ENCODE data around the gene FBXO21.

The FBXO21 gene

GRCh38 chr12:117141097-117141898, 49.0 kb downstream of the FBXO21 start:
- DNase-seq (ENCODE audit: low spot score), result no peak

GRCh38 chr12:117140397-117141096, 49.7 kb downstream of the FBXO21 start:
- DNase-seq (ENCODE audit: low spot score), result no peak
- FAIRE-seq, result no peak

More at GRCh38 chr12:117141097-117141898, 49.0 kb downstream of the FBXO21 start:
- FAIRE-seq, result no peak

- DNase-seq (ENCODE audit: low spot score), result no peak
- FAIRE-seq, result no peak
These were observed 51.1 kb downstream of the FBXO21 start for GRCh38 chr12:117139025-117139717.

GRCh38 chr12:117134721-117135120, 55.5 kb downstream of the FBXO21 start:
- DNase-seq (ENCODE audit: low spot score) (no peak), FAIRE-seq (no peak)

- FAIRE-seq (no peak), DNase-seq (ENCODE audit: low spot score) (no peak)
These were observed 56.2 kb downstream of the FBXO21 start for GRCh38 chr12:117134059-117134458.

- no peak for DNase-seq (ENCODE audit: low spot score)
- no peak for FAIRE-seq
These were observed 59.5 kb downstream of the FBXO21 start for GRCh38 chr12:117130801-117131200.

GRCh38 chr12:117129391-117129790, 60.9 kb downstream of the FBXO21 start:
- FAIRE-seq (no peak), DNase-seq (ENCODE audit: low spot score) (no peak)

- FAIRE-seq (peak; percentile 98), DNase-seq (ENCODE audit: low spot score) (no peak)
These were observed 62.1 kb downstream of the FBXO21 start for GRCh38 chr12:117127933-117128823.

- FAIRE-seq (no peak), DNase-seq (ENCODE audit: low spot score) (no peak)
These were observed 63.9 kb downstream of the FBXO21 start for GRCh38 chr12:117126335-117126734.

GRCh38 chr12:117125767-117126166, 64.5 kb downstream of the FBXO21 start:
- peak; percentile 50 for FAIRE-seq

GRCh38 chr12:117125272-117125613, 65.0 kb downstream of the FBXO21 start:
- no peak for FAIRE-seq
- peak; percentile 37 for DNase-seq (ENCODE audit: low spot score)

More at GRCh38 chr12:117125767-117126166, 64.5 kb downstream of the FBXO21 start:
- no peak for DNase-seq (ENCODE audit: low spot score)

- DNase-seq (ENCODE audit: low spot score), result no peak
- FAIRE-seq, result no peak
These were observed 65.6 kb downstream of the FBXO21 start for GRCh38 chr12:117124421-117125271.

- FAIRE-seq (no peak), DNase-seq (ENCODE audit: low spot score) (no peak)
These were observed 68.8 kb downstream of the FBXO21 start for GRCh38 chr12:117121441-117121840.

- FAIRE-seq (no peak), DNase-seq (ENCODE audit: low spot score) (no peak)
These were observed 69.5 kb downstream of the FBXO21 start for GRCh38 chr12:117120787-117121186.

- FAIRE-seq, result no peak
These were observed 70.6 kb downstream of the FBXO21 start for GRCh38 chr12:117119592-117120198.

GRCh38 chr12:117118838-117119591, 71.3 kb downstream of the FBXO21 start:
- FAIRE-seq (no peak), DNase-seq (ENCODE audit: low spot score) (no peak)

More at GRCh38 chr12:117119592-117120198, 70.6 kb downstream of the FBXO21 start:
- peak; percentile 49 for DNase-seq (ENCODE audit: low spot score)

- no peak for FAIRE-seq
- DNase-seq (ENCODE audit: low spot score), result no peak
These were observed 75.5 kb downstream of the FBXO21 start for GRCh38 chr12:117114784-117115183.

- FAIRE-seq, result no peak
- DNase-seq (ENCODE audit: low spot score), result no peak
These were observed 77.0 kb downstream of the FBXO21 start for GRCh38 chr12:117113231-117113630.
